K562 (cell line): ENCODE data around the gene PRF1. TPM values are rescaled to one million over a fixed set of nuclear protein-coding genes. Genes with fewer than 3 reads are reported as not detected.
A peak's percentile ranks its signal among the peaks of the same experiment; 100 is the strongest.

Experiments used
- BACH1 ChIP-seq: fragments of 200-800 bp; sonication (Bioruptor generic); IDR thresholded peaks from 2 replicates; pipeline ENCODE4 v1.6.1; 2016; ENCODE audit warnings: missing genetic modification characterization, missing compliant biosample characterization
- BCL6 ChIP-seq: fragments of 250-450 bp; sonication (Bioruptor Pico); IDR thresholded peaks from 2 replicates; pipeline ENCODE4 v1.4.0; 2020
- CBX5 ChIP-seq: IDR thresholded peaks from 2 replicates; pipeline ENCODE4 v1.6.1; 2014; ENCODE audit warnings: low read depth, borderline replicate concordance
- EHMT2 ChIP-seq: fragments of 450-650 bp; IDR thresholded peaks from 2 replicates; pipeline ENCODE4 v1.6.1; 2018; ENCODE audit warnings: antibody characterized with exemption
- EP300 ChIP-seq: IDR thresholded peaks from 2 replicates; pipeline ENCODE4 v1.6.1; 2012; ENCODE audit warnings: low read length, improper control_type of control experiment
- HNRNPK ChIP-seq: fragments of 200-400 bp; formaldehyde crosslinking; IDR thresholded peaks from one replicate; pipeline ENCODE4 v1.6.1; 2018; ENCODE audit warnings: mild to moderate bottlenecking, low read depth, low read length; ENCODE audit not compliant: poor library complexity, severe bottlenecking
- JUND ChIP-seq, 2 experiments: IDR thresholded peaks; 2 replicates in 1 of 2; 3 replicates in 1 of 2; pipeline ENCODE4 v1.6.1; 2011; ENCODE audit warnings: borderline replicate concordance in 2 of 2, low read depth in 2 of 2, low read length in 2 of 2, improper control_type of control experiment in 1 of 2, missing biosample characterization in 1 of 2, missing genetic modification characterization in 1 of 2, missing genetic modification reagents in 1 of 2
- KLF13 ChIP-seq: fragments of 450-650 bp; IDR thresholded peaks from 2 replicates; pipeline ENCODE4 v1.6.1; 2016; ENCODE audit warnings: missing genetic modification characterization, low read depth, mild to moderate bottlenecking, missing compliant biosample characterization, moderate library complexity, borderline replicate concordance
- KLF6 ChIP-seq: fragments of 250-450 bp; sonication (Bioruptor Pico); IDR thresholded peaks from 2 replicates; pipeline ENCODE4 v1.4.0; 2020; ENCODE audit warnings: mild to moderate bottlenecking, moderate library complexity, borderline replicate concordance
- LARP7 ChIP-seq: fragments of 450-650 bp; IDR thresholded peaks from 2 replicates; pipeline ENCODE4 v1.6.1; 2016
- MAZ ChIP-seq, 2 experiments: fragments of 450-650 bp in 1 of 2; sonication (generic) in 1 of 2; formaldehyde crosslinking; IDR thresholded peaks in 1 of 2; conservative IDR thresholded peaks in 1 of 2; 2 replicates each; pipeline versions ENCODE4 v1.4.0 to v1.5.0; 2020; ENCODE audit warnings: mild to moderate bottlenecking in 1 of 2, missing genetic modification reagents in 1 of 2
- MEIS2 ChIP-seq: fragments of 450-650 bp; IDR thresholded peaks from 2 replicates; pipeline ENCODE4 v1.6.1; 2014; ENCODE audit warnings: mild to moderate bottlenecking; ENCODE audit not compliant: partially characterized antibody
- NFRKB ChIP-seq: fragments of 450-650 bp; IDR thresholded peaks from 2 replicates; pipeline ENCODE4 v1.6.1; 2016; ENCODE audit warnings: low read depth
- polyA plus RNA-seq, 8 experiments: library from polyadenylated mRNA; depleted of rRNA in 4 of 8; stranded (reverse) in 5 of 8; unstranded in 3 of 8; fragments of >200 nt; fragmentation: Nextera tagmentation in 2 of 8; fragmentation: Illumina TruSeq in 1 of 8; extraction: Ambion mirVana in 2 of 8; extraction: Trizol in 1 of 8; gene quantifications; 2 replicates each; pipeline versions ENCODE4 v1.2.1 to v1.2.3, GENCODE V29; 2011 to 2014; ENCODE audit warnings: inconsistent platforms in 1 of 8, missing spikeins in 1 of 8
- total RNA-seq, 7 experiments: library from RNA; depleted of rRNA in 6 of 7; stranded (reverse); fragments of >200 nt in 6 of 7; fragmentation: Illumina TruSeq in 2 of 7; extraction: Trizol in 2 of 7; gene quantifications; 2 replicates each; pipeline versions ENCODE4 v1.2.1 to v1.2.3, GENCODE V29; 2011 to 2021; ENCODE audit warnings: low replicate concordance in 1 of 7
- TF ChIP-seq, protein P1 (sequence below), 2 experiments: IDR thresholded peaks in 1 of 2; conservative IDR thresholded peaks in 1 of 2; 2 replicates each; pipeline ENCODE4 v1.6.1; 2016; ENCODE audit warnings: low read depth in 2 of 2, mild to moderate bottlenecking in 1 of 2, missing compliant biosample characterization in 1 of 2, missing genetic modification characterization in 1 of 2, moderate library complexity in 1 of 2
- TF ChIP-seq, protein P2 (sequence below): fragments of 450-650 bp; IDR thresholded peaks from 2 replicates; pipeline ENCODE4 v1.6.1; 2016
- TF ChIP-seq, protein P3 (sequence below), 2 experiments: fragments of 450-650 bp; IDR thresholded peaks; 2 replicates each; pipeline ENCODE4 v1.6.1; 2018; ENCODE audit warnings: mild to moderate bottlenecking in 2 of 2, low read depth in 1 of 2; ENCODE audit not compliant: partially characterized antibody in 2 of 2
- TF ChIP-seq, protein P4 (sequence below): fragments of 450-650 bp; formaldehyde crosslinking; conservative IDR thresholded peaks from 2 replicates; pipeline ENCODE4 v1.4.0; 2022; ENCODE audit warnings: mild to moderate bottlenecking, missing genetic modification characterization

The PRF1 gene
- total and polyA plus RNA-seq, 9 of the 15 experiments (the other 6 are each of a cell fraction or from before 2014, with no cell fraction given) = 3.8 to 8.6 (median 6.3) TPM

DNA sequence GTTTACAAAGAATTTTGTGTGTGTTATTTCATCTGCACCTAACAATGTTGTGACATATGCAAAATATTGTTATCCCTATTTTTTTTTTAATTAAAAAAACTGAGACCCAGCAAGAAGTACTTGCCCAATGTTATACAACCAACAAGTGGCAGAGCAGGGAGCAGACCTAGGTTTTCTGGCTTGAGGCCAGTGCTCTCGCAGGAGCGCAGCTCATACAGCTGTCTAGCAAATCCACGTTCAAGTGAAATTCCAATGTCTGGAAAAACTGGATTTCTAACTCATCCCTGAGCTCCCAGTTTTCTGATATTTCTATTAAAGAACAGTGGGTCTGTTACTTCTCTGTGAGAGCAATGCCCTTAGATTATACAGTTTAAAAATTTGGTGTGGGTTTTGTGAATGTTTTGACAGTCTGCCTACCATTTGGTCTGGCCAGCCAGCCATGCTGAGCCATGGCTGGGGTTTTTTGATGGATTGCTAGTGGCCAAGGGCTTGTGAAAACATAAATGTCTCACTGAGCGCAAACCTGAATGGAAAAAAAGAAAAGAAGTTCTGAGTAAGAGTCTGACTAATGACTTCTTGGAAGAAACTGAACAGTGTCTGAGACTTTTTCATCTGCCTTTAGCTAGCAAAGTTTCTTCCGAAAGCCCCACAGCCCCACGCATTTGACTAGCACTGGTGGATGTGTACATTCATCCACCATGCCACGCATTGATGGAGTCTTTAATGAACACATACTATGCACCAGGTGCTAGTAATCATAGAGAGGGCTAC, 15.4 kb upstream of the PRF1 start (continued):
- TF ChIP-seq KLF13 = no peak
- TF ChIP-seq MEIS2 = peak; percentile 72
- TF ChIP-seq, protein P1, sequence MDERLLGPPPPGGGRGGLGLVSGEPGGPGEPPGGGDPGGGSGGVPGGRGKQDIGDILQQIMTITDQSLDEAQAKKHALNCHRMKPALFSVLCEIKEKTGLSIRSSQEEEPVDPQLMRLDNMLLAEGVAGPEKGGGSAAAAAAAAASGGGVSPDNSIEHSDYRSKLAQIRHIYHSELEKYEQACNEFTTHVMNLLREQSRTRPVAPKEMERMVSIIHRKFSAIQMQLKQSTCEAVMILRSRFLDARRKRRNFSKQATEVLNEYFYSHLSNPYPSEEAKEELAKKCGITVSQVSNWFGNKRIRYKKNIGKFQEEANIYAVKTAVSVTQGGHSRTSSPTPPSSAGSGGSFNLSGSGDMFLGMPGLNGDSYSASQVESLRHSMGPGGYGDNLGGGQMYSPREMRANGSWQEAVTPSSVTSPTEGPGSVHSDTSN (CRISPR knock-in tag; IDR thresholded peaks at IDR 0.05; ENCODE audit: low read depth) = no peak
- TF ChIP-seq, protein P1 (tag; conservative IDR thresholded peaks at IDR 0.05; ENCODE audit: low read depth) = peak; percentile 20; the same call in 1 of the 2 replicates
- TF ChIP-seq, protein P2, sequence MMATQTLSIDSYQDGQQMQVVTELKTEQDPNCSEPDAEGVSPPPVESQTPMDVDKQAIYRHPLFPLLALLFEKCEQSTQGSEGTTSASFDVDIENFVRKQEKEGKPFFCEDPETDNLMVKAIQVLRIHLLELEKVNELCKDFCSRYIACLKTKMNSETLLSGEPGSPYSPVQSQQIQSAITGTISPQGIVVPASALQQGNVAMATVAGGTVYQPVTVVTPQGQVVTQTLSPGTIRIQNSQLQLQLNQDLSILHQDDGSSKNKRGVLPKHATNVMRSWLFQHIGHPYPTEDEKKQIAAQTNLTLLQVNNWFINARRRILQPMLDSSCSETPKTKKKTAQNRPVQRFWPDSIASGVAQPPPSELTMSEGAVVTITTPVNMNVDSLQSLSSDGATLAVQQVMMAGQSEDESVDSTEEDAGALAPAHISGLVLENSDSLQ = peak; percentile 52
- 0 out of 2 replicates have a peak, but pooled peaks have one; percentile 48 for TF ChIP-seq EHMT2
- no peak for TF ChIP-seq LARP7
- peak; percentile 71 for TF ChIP-seq JUND (IDR thresholded peaks at IDR 0.05; ENCODE audit: borderline replicate concordance, low read depth, low read length)
- TF ChIP-seq JUND (tag; IDR thresholded peaks at IDR 0.05; ENCODE audit: borderline replicate concordance, low read depth, low read length) = peak; percentile 49; the same call in 1 of the 3 replicates
- TF ChIP-seq MAZ (CRISPR knock-in tag; conservative IDR thresholded peaks at IDR 0.05 in 1 of 2, IDR thresholded peaks at IDR 0.05 in 1 of 2) = 0 out of 4 replicates have a peak, but pooled peaks of 1 of the 2 experiments have one; percentile 48
- TF ChIP-seq, protein P3, sequence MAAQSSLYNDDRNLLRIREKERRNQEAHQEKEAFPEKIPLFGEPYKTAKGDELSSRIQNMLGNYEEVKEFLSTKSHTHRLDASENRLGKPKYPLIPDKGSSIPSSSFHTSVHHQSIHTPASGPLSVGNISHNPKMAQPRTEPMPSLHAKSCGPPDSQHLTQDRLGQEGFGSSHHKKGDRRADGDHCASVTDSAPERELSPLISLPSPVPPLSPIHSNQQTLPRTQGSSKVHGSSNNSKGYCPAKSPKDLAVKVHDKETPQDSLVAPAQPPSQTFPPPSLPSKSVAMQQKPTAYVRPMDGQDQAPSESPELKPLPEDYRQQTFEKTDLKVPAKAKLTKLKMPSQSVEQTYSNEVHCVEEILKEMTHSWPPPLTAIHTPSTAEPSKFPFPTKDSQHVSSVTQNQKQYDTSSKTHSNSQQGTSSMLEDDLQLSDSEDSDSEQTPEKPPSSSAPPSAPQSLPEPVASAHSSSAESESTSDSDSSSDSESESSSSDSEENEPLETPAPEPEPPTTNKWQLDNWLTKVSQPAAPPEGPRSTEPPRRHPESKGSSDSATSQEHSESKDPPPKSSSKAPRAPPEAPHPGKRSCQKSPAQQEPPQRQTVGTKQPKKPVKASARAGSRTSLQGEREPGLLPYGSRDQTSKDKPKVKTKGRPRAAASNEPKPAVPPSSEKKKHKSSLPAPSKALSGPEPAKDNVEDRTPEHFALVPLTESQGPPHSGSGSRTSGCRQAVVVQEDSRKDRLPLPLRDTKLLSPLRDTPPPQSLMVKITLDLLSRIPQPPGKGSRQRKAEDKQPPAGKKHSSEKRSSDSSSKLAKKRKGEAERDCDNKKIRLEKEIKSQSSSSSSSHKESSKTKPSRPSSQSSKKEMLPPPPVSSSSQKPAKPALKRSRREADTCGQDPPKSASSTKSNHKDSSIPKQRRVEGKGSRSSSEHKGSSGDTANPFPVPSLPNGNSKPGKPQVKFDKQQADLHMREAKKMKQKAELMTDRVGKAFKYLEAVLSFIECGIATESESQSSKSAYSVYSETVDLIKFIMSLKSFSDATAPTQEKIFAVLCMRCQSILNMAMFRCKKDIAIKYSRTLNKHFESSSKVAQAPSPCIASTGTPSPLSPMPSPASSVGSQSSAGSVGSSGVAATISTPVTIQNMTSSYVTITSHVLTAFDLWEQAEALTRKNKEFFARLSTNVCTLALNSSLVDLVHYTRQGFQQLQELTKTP (IDR thresholded peaks at IDR 0.05; ENCODE audit: low read depth in 1 of 2, partially characterized antibody in 2 of 2) = no peak
- TF ChIP-seq CBX5 = no peak
- TF ChIP-seq BACH1 = peak; percentile 25; the same call in 1 of the 2 replicates
- no peak for TF ChIP-seq HNRNPK
- no peak for TF ChIP-seq KLF6 (CRISPR knock-in tag)
- no peak for TF ChIP-seq NFRKB
- TF ChIP-seq EP300 = peak; percentile 38; the same call in 1 of the 2 replicates
- no peak for TF ChIP-seq BCL6 (CRISPR knock-in tag)
- TF ChIP-seq, protein P4, sequence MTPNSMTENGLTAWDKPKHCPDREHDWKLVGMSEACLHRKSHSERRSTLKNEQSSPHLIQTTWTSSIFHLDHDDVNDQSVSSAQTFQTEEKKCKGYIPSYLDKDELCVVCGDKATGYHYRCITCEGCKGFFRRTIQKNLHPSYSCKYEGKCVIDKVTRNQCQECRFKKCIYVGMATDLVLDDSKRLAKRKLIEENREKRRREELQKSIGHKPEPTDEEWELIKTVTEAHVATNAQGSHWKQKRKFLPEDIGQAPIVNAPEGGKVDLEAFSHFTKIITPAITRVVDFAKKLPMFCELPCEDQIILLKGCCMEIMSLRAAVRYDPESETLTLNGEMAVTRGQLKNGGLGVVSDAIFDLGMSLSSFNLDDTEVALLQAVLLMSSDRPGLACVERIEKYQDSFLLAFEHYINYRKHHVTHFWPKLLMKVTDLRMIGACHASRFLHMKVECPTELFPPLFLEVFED (CRISPR knock-in tag) = no peak
